ENCODE results near the gene ATL3. TPM values are rescaled to one million over a fixed set of nuclear protein-coding genes. Genes with fewer than 3 reads are reported as not detected.

ATL3 gene, protein sequence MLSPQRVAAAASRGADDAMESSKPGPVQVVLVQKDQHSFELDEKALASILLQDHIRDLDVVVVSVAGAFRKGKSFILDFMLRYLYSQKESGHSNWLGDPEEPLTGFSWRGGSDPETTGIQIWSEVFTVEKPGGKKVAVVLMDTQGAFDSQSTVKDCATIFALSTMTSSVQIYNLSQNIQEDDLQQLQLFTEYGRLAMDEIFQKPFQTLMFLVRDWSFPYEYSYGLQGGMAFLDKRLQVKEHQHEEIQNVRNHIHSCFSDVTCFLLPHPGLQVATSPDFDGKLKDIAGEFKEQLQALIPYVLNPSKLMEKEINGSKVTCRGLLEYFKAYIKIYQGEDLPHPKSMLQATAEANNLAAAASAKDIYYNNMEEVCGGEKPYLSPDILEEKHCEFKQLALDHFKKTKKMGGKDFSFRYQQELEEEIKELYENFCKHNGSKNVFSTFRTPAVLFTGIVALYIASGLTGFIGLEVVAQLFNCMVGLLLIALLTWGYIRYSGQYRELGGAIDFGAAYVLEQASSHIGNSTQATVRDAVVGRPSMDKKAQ
- 10 to 100 TPM; 42.6 to 47.0 TPM for total RNA-seq

DNA sequence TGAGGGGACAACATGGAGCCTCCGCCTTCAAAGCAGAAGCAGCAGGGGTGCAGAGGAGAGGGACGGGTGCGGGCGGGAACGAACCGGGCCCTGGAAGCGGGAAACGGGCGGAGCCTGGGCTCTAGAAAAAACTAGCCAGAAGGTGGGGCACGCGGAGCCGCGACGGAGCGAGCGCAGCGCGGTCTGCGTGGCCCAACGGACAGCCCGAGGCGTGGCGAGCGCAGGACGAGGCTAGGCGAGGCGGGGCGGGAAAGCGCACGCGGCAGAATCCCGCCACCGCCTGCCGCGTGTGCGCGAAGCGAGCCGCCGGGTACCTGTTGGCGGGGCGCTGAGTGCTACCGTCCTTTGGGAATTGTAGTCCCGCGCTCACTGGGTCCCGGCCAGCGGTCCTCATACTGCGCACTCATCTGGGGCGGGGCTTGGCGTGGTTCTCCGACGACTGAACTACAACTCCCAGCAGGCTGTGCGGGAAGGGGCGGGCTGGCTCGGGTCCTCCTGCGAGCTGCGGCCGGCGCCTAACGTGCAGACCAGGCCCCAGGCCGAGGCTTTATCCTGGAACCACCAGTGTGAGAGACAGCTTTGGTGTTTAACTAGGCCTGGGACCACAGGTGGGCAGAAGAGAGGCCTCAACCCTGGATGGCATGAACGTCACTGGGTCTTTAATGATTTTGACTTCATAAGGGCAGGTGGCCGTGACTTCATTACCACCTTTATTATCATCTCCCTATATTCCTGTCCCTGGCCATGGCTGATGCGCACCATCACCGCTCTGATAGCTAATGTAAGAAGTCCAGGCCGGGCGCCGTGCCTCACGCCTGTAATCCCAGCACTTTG, at the start of gene ATL3:
Gene ATL3, minus strand, starts transcription at position 55 of the 834 bp plus-strand sequence. Its CDS starts 41 bp downstream, at position 14.
- DNase-seq (peak; percentile 95 to 96), ATAC-seq (replicated peaks in 1 of 2) (peak; percentile 90 to 91)
- Mint-ChIP-seq H3K4me1 (ENCODE audit: low read depth) (peaks cover 33% of the 10 kb centered on the region), H3K36me3 (ENCODE audit: insufficient read depth in 2 of 2) (peaks cover 0 to 3% of the 10 kb centered on the region in 2 donors), H3K9me3 (no peaks in the 10 kb centered on the region), H3K27ac (peak within 1 kb of the TSS; percentile 96), H3K4me3 (peak within 1 kb of the TSS; percentile 80 to 87), H3K27me3 (ENCODE audit: low read depth) (no peaks in the 10 kb centered on the region)

DNA sequence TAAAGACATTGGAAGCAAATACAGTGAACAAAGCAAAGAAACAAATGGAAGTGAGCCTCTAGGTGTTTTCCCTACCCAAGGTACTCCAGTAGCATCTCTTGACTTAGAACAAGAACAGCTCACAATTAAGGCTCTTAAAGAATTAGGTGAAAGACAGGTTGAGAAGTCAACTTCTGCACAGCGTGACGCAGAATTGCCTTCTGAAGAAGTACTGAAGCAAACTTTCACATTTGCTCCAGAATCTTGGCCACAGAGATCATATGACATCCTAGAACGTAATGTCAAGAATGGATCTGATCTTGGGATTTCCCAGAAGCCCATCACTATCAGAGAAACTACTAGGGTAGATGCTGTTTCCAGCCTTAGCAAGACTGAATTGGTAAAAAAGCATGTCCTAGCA, 49.4 kb upstream of the ATL3 start:
- Mint-ChIP-seq H3K27me3 (ENCODE audit: low read depth) (no peaks in the 10 kb centered on the region), H3K27ac (no peak overlapping the region), H3K4me1 (ENCODE audit: low read depth) (peaks cover 5% of the 10 kb centered on the region), H3K36me3 (ENCODE audit: insufficient read depth in 2 of 2) (no peaks in the 10 kb centered on the region), H3K9me3 (no peaks in the 10 kb centered on the region), H3K4me3 (no peak overlapping the region)
- no peak for DNase-seq
- no peak for ATAC-seq (replicated peaks in 1 of 2)

DNA sequence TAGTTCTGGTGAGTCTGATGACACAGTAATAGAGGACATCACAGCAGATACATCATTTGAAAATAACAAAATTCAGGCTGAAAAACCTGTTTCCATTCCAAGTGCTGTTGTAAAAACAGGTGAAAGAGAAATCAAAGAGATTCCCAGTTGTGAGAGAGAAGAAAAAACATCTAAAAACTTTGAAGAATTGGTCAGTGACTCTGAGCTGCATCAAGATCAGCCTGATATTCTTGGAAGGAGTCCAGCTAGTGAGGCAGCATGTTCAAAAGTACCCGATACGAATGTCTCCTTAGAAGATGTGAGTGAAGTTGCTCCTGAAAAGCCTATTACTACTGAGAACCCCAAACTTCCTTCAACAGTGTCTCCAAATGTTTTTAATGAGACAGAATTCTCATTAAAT, 48.8 kb upstream of the ATL3 start:
- Mint-ChIP-seq H3K27me3 (ENCODE audit: low read depth) (no peaks in the 10 kb centered on the region), H3K4me3 (no peak overlapping the region), H3K27ac (no peak overlapping the region), H3K36me3 (ENCODE audit: insufficient read depth in 2 of 2) (no peaks in the 10 kb centered on the region), H3K4me1 (ENCODE audit: low read depth) (peaks cover 5% of the 10 kb centered on the region), H3K9me3 (no peaks in the 10 kb centered on the region)
- ATAC-seq (replicated peaks in 1 of 2) (no peak), DNase-seq (no peak)

DNA sequence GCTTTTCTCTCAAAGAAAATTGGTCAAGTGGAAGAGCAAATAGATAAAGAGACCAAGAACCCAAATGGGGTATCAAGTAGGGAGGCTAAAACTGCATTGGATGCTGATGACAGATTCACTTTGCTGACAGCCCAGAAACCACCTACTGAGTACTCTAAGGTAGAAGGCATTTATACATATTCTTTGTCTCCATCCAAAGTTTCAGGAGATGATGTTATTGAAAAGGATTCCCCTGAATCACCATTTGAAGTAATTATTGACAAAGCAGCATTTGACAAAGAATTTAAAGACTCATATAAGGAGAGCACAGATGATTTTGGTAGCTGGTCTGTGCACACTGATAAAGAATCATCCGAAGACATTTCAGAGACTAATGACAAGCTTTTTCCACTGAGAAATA, 47.8 kb upstream of the ATL3 start:
- Mint-ChIP-seq H3K9me3 (no peaks in the 10 kb centered on the region), H3K27me3 (ENCODE audit: low read depth) (no peaks in the 10 kb centered on the region)
- DNase-seq: no peak

DNA sequence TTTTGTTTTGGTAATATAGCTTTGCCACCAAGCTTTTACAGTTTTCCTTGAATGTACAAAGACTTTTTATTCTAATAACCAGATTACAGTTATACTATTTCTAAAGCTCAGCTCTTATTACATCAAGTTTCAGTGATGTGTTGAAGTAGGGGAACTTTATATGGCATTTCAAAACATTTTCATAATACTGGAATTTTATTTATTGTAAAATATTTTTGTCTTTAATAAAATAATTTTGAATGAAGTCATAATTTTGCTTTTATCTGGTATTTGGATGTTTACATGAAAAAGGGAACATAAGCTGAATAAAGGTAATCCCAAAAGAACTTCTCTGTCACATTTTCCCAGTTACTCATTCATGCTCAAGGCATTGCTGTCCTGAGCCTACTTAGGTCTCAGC, 44.9 kb upstream of the ATL3 start:
- H3K27me3 Mint-ChIP-seq (ENCODE audit: low read depth): no peaks in the 10 kb centered on the region
- no peak for ATAC-seq (replicated peaks in 1 of 2)
- no peak for DNase-seq
- H3K4me1 Mint-ChIP-seq (ENCODE audit: low read depth): peaks cover 13% of the 10 kb centered on the region
- no peak overlapping the region for H3K27ac Mint-ChIP-seq
- peaks cover 0 to 2% of the 10 kb centered on the region in 2 donors for H3K36me3 Mint-ChIP-seq (ENCODE audit: insufficient read depth in 2 of 2)
- H3K4me3 Mint-ChIP-seq: no peak overlapping the region
- no peaks in the 10 kb centered on the region for H3K9me3 Mint-ChIP-seq

More for the DNA sequence above, 47.8 kb upstream of the ATL3 start:
- peaks cover 5% of the 10 kb centered on the region for H3K4me1 Mint-ChIP-seq (ENCODE audit: low read depth)
- no peak for ATAC-seq (replicated peaks in 1 of 2)
- no peak overlapping the region for H3K27ac Mint-ChIP-seq
- peaks cover 0 to 2% of the 10 kb centered on the region in 2 donors for H3K36me3 Mint-ChIP-seq (ENCODE audit: insufficient read depth in 2 of 2)
- no peak overlapping the region for H3K4me3 Mint-ChIP-seq

DNA sequence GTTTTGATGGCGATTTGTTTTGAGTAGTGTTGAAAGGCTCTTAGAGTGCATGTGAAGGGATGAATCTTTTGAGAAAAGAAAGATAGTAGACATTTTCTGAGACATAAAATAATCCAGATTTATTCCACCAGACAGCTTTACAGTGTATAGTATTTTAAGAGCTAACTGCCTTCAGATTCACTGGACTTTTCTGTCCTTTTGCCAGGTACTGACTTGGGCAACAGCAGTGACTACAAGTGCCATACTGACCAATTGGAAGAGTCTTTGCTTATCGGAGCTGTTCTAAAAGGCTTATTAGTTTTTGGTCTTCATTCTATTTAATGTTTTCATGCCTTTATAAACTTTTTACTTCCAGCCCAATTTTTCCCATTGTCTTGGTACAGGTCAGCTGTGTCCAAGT, 42.6 kb upstream of the ATL3 start:
- DNase-seq (no peak), ATAC-seq (replicated peaks in 1 of 2) (no peak)
- H3K27ac Mint-ChIP-seq: no peak overlapping the region
- peaks cover 19% of the 10 kb centered on the region for H3K4me1 Mint-ChIP-seq (ENCODE audit: low read depth)
- H3K4me3 Mint-ChIP-seq: no peak overlapping the region
- no peaks in the 10 kb centered on the region for H3K9me3 Mint-ChIP-seq
- peaks cover 0 to 2% of the 10 kb centered on the region in 2 donors for H3K36me3 Mint-ChIP-seq (ENCODE audit: insufficient read depth in 2 of 2)
- H3K27me3 Mint-ChIP-seq (ENCODE audit: low read depth): no peaks in the 10 kb centered on the region

DNA sequence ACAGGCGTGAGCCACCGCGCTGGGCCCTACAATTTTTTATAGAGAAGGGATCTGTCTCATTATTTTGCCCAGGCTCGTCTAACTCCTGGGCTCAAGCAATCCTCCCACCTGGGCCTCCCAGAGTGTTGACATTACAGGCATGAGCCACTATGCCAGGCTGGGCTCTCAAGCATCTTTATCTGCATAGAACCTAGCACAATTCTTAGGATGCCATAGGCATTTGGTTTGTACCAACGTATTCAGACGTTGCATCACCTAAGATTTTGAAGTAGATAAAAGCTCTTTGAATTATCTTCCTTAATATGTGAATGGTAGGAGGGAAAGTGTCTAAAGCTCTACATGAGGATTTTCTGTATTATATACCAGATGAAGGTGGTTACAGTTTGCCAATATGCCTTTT, 40.7 kb upstream of the ATL3 start:
- Mint-ChIP-seq H3K9me3 (no peaks in the 10 kb centered on the region), H3K36me3 (ENCODE audit: insufficient read depth in 2 of 2) (peaks cover 0 to 2% of the 10 kb centered on the region in 2 donors), H3K27me3 (ENCODE audit: low read depth) (no peaks in the 10 kb centered on the region), H3K4me1 (ENCODE audit: low read depth) (peaks cover 16% of the 10 kb centered on the region), H3K27ac (no peak overlapping the region), H3K4me3 (no peak overlapping the region)
- DNase-seq (no peak), ATAC-seq (replicated peaks in 1 of 2) (no peak)

DNA sequence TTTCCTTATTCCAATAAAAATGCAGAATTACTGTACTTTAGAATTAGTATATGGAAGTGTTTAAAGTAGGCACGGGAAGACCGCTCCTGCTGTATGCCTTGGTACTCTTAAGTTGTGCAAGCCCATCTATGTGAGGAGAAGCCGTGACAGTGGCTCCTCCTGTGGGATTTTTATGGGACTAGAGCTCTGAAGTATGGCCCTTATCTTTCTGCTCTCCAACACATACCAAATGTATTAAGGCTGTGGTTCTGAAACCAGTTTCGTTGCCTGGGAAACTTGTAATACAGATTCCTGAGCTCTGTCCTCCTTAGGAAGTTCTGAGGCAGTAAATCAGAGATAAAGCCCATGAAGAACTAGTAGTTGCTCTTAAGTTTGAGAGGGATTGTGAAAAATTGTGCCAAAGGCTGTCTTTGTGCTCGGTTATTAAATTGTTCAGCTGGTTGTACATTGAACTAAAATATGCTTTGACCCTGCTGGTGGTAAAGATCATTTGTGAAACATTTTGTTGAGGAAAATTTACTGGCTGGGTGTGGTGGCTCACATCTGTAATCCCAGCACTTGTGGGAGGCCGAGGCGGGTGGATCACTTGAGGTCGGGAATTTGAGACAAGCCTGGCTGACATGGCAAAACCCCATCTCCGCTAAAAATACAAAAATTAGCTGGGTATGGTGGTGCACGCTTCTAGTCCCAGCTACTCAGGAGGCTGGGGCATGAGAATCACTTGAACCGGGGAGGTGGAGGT, 39.5 kb upstream of the ATL3 start:
- Mint-ChIP-seq H3K36me3 (ENCODE audit: insufficient read depth in 2 of 2) (peaks cover 0 to 2% of the 10 kb centered on the region in 2 donors), H3K27ac (no peak overlapping the region), H3K4me3 (no peak overlapping the region), H3K9me3 (no peaks in the 10 kb centered on the region), H3K4me1 (ENCODE audit: low read depth) (peaks cover 16% of the 10 kb centered on the region), H3K27me3 (ENCODE audit: low read depth) (no peaks in the 10 kb centered on the region)
- DNase-seq: no peak
- no peak for ATAC-seq (replicated peaks in 1 of 2)

DNA sequence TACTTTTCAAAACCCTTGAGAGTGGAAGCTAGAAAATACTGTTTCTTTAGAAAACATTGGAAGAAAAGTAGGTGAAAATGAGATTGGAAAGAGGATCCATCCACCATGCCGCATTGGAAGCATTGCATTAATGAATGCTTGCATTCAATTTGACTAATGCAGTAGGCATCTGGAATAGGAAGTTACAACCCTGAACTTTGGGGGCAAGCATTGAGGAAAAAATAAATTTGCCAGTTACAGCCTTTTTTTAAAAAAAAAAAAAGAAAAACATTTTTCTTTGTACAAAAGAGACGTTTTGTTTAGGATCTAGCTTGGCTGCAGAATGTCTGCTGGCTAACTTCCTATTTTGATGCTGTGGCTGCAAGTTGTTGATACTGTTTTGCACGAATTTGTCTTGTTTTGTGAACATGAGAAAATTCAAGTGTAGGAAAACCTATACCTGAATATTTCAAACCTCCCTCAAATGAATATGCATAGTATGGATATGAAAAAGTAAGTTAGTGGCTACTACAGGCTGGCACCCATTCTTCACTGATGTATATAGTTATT, 38.2 kb upstream of the ATL3 start:
- Mint-ChIP-seq H3K4me3 (no peak overlapping the region), H3K27me3 (ENCODE audit: low read depth) (no peaks in the 10 kb centered on the region), H3K9me3 (no peaks in the 10 kb centered on the region), H3K27ac (no peak overlapping the region), H3K4me1 (ENCODE audit: low read depth) (peaks cover 20% of the 10 kb centered on the region), H3K36me3 (ENCODE audit: insufficient read depth in 2 of 2) (peaks cover 0 to under 1% of the 10 kb centered on the region in 2 donors)
- DNase-seq (no peak), ATAC-seq (replicated peaks in 1 of 2) (no peak)

DNA sequence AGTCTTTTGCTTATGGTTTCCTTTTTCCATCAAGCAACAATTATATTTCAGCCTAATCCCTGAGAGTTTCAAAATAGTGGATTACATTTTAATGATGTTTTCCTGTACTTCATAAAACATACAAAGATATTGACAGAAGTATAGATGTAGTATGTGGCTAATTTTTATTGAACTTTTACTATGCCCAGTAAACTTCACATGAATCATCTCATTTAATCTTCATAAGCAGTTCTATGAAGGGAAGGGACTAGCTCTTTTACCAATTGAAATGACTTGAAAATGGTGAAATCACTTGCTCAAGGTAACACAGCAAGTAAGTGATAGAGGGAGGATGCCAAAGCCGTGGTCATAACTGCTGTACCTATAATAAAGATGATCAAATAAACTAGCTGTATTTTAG, 37.6 kb upstream of the ATL3 start:
- DNase-seq (no peak), ATAC-seq (replicated peaks in 1 of 2) (no peak)
- no peaks in the 10 kb centered on the region for H3K27me3 Mint-ChIP-seq (ENCODE audit: low read depth)
- H3K4me1 Mint-ChIP-seq (ENCODE audit: low read depth): peaks cover 20% of the 10 kb centered on the region
- no peaks in the 10 kb centered on the region for H3K9me3 Mint-ChIP-seq
- no peak overlapping the region for H3K27ac Mint-ChIP-seq
- no peaks in the 10 kb centered on the region for H3K36me3 Mint-ChIP-seq (ENCODE audit: insufficient read depth in 2 of 2)
- H3K4me3 Mint-ChIP-seq: no peak overlapping the region

DNA sequence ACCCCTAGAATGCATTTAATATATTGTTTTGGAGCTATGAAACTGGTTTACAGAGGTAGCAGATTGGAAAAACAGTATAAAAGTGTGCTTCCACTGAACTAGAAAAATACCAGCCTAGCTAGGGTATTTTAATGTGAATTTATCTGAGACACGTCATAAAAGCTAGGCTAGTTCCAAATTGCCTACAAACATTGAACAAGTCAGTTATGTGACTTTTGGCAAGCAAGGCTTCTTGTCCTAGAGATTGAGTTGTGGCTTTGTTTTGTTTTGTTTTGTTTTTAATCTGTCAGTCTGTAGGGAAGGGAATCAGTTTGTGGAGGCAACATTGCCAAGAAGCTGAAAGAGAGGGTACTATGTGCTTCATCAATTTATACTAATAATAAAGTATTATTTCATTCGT, 34.4 kb upstream of the ATL3 start:
- H3K4me3 Mint-ChIP-seq: no peak overlapping the region
- DNase-seq (no peak), ATAC-seq (replicated peaks in 1 of 2) (no peak)
- H3K27me3 Mint-ChIP-seq (ENCODE audit: low read depth): no peaks in the 10 kb centered on the region
- H3K9me3 Mint-ChIP-seq: no peaks in the 10 kb centered on the region
- H3K27ac Mint-ChIP-seq: no peak overlapping the region
- peaks cover 9% of the 10 kb centered on the region for H3K4me1 Mint-ChIP-seq (ENCODE audit: low read depth)
- H3K36me3 Mint-ChIP-seq (ENCODE audit: insufficient read depth in 2 of 2): no peaks in the 10 kb centered on the region

DNA sequence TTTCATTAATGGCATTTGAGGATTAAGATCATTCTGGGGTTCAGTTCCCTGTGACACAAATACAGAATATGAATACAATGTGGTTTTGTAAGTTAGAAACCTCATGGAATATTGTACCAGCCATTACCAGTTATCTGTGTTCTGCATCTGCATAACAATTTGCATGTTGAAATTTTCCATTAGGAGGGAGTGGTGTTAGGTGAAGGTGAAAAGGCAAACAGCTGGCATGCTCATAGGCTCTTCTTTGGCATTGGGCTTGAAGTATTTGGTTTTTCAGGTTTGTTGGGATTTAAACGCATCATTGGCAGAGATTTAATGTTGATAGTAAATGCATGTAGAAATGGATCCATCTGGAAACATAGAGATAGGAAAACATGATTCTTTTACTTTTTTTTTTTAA, 28.7 kb upstream of the ATL3 start:
- Mint-ChIP-seq H3K27me3 (ENCODE audit: low read depth) (no peaks in the 10 kb centered on the region), H3K36me3 (ENCODE audit: insufficient read depth in 2 of 2) (no peaks in the 10 kb centered on the region), H3K9me3 (no peaks in the 10 kb centered on the region), H3K4me1 (ENCODE audit: low read depth) (peaks cover 15% of the 10 kb centered on the region), H3K4me3 (no peak overlapping the region), H3K27ac (no peak overlapping the region)
- DNase-seq (no peak), ATAC-seq (replicated peaks in 1 of 2) (no peak)
